C4-2B (cell line): ENCODE data around the gene SDHAF3.
"Not testable (repeated sequence)": the region's sequence is repeated elsewhere in the genome, so short reads cannot be mapped to it uniquely, and the experiment has no call there.

Experiments
- H3K27ac ChIP-seq: fragments of 450-650 bp; 2 replicates; pipeline ENCODE4 v1.5.1; 2017
- ZFX ChIP-seq: fragments of 450-650 bp; IDR thresholded peaks from 2 replicates; pipeline ENCODE4 v1.6.1; 2017
- TF ChIP-seq, protein P1 (sequence below): fragments of 450-650 bp; conservative IDR thresholded peaks from 2 replicates; pipeline ENCODE4 v1.5.1; 2017; ENCODE audit warnings: mild to moderate bottlenecking

The SDHAF3 gene

DNA sequence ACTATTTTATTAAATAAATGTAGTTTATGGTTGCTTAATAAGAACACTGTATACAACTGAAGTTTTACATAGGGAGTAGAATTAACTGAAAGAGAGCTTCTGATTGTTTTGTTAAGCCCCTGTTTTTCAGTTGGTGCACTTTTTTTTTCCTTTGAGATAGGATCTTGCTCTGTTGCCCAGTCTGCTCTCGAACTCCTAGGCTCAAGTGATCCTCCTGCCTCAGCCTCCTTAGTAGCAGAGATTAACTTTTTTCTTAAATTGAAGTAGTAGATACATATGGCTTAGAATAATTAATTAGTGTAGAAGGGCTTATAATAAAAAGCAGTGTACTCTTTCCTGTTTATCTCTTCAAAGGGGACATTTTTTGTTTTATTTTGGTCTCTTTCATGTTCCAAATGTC, 11.2 kb downstream of the SDHAF3 start:
- TF ChIP-seq, protein P1, sequence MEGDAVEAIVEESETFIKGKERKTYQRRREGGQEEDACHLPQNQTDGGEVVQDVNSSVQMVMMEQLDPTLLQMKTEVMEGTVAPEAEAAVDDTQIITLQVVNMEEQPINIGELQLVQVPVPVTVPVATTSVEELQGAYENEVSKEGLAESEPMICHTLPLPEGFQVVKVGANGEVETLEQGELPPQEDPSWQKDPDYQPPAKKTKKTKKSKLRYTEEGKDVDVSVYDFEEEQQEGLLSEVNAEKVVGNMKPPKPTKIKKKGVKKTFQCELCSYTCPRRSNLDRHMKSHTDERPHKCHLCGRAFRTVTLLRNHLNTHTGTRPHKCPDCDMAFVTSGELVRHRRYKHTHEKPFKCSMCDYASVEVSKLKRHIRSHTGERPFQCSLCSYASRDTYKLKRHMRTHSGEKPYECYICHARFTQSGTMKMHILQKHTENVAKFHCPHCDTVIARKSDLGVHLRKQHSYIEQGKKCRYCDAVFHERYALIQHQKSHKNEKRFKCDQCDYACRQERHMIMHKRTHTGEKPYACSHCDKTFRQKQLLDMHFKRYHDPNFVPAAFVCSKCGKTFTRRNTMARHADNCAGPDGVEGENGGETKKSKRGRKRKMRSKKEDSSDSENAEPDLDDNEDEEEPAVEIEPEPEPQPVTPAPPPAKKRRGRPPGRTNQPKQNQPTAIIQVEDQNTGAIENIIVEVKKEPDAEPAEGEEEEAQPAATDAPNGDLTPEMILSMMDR, result no peak
- no peak for TF ChIP-seq ZFX
- no peak overlapping the region for H3K27ac ChIP-seq

DNA sequence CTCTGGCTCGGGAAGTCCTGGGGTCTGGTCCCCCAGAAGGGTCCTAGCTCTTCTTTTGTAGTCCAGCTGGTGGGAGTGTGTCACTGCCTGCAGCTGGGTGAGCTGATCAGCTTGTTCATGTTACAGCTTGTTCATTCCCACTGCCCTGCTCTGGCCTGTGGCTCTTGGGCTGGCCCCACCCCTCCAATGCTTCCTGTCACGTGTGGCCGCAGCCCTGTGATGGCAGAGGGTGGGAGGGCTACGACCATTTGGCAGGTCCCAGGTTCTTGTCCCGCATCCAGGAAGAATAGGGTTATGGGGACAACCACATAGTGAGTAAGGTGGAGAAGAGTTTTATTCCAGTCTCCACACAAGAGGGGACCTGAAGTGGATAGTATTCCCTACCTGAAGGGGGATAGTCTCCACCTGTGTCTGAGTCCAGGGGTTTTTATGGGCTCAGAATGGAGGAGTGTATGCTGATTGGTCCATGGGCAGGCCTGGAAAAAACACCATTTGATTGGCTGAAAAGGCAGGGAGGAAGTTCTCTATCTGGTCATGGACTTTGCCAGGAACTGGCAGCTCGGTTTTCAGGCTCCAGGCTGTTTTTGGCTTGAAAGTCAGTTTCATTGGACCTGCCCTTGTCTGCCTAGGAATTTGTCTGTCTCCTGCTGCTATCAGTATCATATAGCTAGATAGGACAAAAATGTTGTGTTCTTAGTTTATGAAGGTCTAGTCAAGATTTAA, 13.1 kb downstream of the SDHAF3 start:
- H3K27ac ChIP-seq, result no peak overlapping the region
- TF ChIP-seq, protein P1, result no peak
- TF ChIP-seq ZFX, result no peak

DNA sequence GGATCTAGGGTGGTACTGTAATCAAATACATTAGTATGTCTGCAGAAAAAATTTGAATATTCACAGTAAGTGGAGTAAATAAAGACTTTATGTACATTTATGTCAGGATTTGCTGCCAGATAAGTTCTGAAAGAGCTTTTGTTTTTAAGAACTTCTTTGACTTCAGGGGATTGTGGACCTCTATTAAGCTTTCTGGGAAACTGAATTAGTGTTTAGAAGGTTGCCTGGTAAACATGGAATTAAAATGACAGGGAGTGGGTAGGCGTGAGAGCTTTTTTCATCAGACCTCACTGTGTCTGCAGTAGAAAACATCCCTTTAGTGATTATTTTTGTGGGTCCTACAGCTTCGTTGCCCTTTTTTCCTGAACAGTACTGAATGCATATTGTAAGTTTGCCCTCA, 15.7 kb downstream of the SDHAF3 start:
- no peak overlapping the region for H3K27ac ChIP-seq
- TF ChIP-seq, protein P1, result no peak
- TF ChIP-seq ZFX, result no peak

DNA sequence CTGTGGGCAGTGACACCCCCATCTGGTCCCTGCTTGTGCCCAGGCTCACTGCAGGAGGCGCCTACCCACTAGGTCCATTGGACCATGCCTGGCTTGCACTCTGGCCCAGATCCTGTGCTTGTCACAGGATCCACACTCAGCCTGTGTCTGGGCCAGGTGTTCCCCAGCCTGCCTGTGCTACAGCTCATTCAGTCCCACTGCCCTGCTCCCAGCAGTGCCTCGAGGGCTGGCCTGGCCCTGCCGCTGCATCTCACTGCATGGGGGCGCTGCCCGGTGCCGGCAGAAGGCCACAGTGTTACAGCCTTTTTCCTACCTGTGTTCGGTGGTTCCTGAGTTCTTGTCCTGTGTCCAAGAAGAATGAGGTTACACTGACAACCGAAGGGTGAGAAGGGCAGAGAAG, 21.3 kb downstream of the SDHAF3 start:
- TF ChIP-seq ZFX, result no peak
- TF ChIP-seq, protein P1, result no peak
- H3K27ac ChIP-seq, result no peak overlapping the region

- no peak overlapping the region for H3K27ac ChIP-seq
- TF ChIP-seq, protein P1, result peak; percentile 85
- TF ChIP-seq ZFX, result no peak
Measured at GRCh38 chr7:97145068-97145467, 27.6 kb downstream of the SDHAF3 start.

DNA sequence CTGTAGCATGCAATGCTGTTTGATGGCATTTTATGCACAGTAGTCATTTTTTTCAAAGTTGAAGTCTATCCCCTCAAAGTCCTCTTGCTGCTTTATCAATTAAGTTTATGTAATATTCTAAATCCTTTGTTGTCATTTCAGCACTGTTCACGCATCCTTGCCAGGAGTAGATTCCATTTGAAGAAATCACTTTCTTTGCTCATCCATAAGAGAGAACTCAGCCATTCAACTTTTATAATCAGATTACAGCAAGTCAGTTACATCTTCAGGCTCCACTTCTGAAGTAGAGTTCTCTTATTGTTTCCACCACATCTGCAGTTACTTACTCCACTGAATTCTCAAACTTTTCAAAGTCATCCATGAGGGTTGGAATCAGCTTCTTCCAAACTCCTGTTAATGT, 32.3 kb downstream of the SDHAF3 start:
- TF ChIP-seq, protein P1, result no peak
- no peak for TF ChIP-seq ZFX

DNA sequence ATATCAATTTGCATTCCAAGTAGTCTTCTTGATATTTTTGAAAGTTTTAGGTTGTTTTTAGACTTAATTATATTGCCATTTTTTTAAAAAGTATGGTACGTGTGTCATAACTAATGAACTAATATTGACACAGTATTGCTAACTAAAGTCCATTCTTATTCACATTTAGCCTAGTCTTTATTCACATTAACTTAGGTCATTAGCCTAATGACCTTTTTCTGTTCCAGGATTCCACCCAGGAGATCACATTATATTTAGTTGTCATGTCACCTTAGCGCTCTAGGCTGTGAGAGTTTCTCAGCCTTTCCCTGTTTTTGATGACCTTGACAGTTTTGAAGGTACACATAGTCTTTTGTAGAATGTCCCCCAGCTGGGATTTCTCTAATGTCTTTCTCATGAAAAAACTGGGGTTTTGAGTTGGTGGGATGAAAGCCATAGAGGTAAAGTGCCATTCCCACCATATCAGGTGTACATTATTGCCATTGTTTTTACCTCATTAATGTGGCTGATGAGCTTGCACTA, 38.5 kb downstream of the SDHAF3 start:
- TF ChIP-seq ZFX, result no peak
- TF ChIP-seq, protein P1, result no peak
- no peak overlapping the region for H3K27ac ChIP-seq

More for the DNA sequence above, 32.3 kb downstream of the SDHAF3 start:
- H3K27ac ChIP-seq, result no peak overlapping the region

DNA sequence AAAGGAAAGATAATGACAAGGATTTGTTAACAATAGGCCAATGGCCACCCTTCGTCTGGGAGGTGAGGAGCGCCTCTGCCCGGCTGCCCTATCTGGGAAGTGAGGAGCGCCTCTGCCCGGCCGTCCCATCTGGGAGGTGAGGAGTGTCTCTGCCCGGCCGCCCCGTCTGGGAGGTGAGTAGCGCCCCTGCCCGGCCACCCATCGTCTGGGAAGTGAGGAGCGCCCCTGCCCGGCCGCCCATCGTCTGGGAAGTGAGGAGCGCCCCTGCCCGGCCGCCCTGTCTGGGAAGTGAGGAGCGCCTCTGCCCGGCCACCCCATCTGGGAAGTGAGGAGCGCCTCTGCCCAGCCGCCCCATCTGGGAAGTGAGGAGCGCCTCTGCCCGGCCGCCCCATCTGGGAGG, 42.5 kb downstream of the SDHAF3 start:
- not testable (repeated sequence) for H3K27ac ChIP-seq

DNA sequence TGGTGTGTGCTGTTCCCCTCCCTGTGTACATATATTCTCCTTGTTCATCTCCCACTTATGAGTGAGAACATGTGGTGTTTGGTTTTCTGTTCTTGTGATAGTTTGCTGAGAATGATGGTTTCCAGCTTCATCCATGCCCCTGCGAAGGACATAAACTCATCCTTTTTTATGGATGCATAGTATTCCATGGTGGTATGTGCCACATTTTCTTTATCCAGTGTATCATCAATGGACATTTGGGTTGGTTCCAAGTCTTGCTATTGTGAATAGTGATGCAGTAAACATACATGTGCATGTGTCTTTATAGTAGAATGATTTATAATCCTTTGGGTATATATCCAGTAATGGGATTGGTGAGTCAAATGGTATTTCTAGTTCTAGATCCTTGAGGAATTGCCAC, 44.1 kb downstream of the SDHAF3 start:
- H3K27ac ChIP-seq, result not testable (repeated sequence)
